ENCODE data around the gene DNAH1. TPM values are rescaled to one million over a fixed set of nuclear protein-coding genes. Genes with fewer than 3 reads are reported as not detected.

The DNAH1 gene
- total RNA-seq, 2 donors from 2014 or later = 5.6 to 18.7 TPM

- Histone ChIP-seq H3K36me3 (no peaks in the 10 kb centered on the region), H3K27me3 (replicated peaks; ENCODE audit: insufficient read depth) (no peaks in the 10 kb centered on the region), H3K4me1 (replicated peaks) (no peaks in the 10 kb centered on the region), H3K27ac (no peak overlapping the region), H3K4me3 (no peak overlapping the region), H3K9me3 (no peaks in the 10 kb centered on the region)
- TF ChIP-seq POLR2A (IDR thresholded peaks at IDR 0.05) (no peak), POLR2AphosphoS5 (IDR thresholded peaks at IDR 0.05) (no peak)
- TF ChIP-seq, protein P1, sequence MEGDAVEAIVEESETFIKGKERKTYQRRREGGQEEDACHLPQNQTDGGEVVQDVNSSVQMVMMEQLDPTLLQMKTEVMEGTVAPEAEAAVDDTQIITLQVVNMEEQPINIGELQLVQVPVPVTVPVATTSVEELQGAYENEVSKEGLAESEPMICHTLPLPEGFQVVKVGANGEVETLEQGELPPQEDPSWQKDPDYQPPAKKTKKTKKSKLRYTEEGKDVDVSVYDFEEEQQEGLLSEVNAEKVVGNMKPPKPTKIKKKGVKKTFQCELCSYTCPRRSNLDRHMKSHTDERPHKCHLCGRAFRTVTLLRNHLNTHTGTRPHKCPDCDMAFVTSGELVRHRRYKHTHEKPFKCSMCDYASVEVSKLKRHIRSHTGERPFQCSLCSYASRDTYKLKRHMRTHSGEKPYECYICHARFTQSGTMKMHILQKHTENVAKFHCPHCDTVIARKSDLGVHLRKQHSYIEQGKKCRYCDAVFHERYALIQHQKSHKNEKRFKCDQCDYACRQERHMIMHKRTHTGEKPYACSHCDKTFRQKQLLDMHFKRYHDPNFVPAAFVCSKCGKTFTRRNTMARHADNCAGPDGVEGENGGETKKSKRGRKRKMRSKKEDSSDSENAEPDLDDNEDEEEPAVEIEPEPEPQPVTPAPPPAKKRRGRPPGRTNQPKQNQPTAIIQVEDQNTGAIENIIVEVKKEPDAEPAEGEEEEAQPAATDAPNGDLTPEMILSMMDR (IDR thresholded peaks at IDR 0.05) = no peak
- WGBS = 87% methylated on average over 2 of the region's 2 CpGs
- no peak for DNase-seq (ENCODE audit: low spot score)
- intact Hi-C loops (cut with DNase I) = no loop called here
These were observed 71.4 kb downstream of the DNAH1 start for GRCh38 chr3:52387481-52387880.

DNA sequence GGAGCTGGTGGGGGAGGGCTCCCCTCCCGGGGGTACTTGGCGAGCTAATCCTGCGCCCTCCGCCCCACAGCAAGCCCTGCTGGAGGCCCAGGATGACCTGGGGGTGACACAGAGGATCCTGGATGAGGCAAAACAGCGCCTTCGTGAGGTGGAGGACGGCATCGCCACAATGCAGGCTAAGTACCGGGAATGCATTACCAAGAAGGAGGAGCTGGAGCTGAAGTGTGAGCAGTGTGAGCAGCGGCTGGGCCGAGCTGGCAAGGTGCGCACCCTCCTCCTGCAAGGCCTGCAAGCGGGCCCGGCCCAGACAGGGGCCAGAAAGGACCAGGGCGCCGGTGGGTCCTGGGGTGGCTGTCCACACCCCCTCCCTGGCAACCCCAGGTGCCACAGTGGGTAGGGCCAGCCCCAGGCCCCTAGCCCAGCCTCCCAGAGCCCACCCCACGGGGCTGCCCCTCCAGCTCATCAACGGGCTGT lies 72.3 kb downstream of the DNAH1 start:
- TF ChIP-seq POLR2A (IDR thresholded peaks at IDR 0.05) (no peak), POLR2AphosphoS5 (IDR thresholded peaks at IDR 0.05) (no peak)
- TF ChIP-seq, protein P1 (IDR thresholded peaks at IDR 0.05) = no peak
- intact Hi-C loops (cut with DNase I) = no loop called here
- Histone ChIP-seq H3K27ac (no peak overlapping the region), H3K9me3 (no peaks in the 10 kb centered on the region), H3K4me3 (no peak overlapping the region), H3K4me1 (replicated peaks) (no peaks in the 10 kb centered on the region), H3K27me3 (replicated peaks; ENCODE audit: insufficient read depth) (no peaks in the 10 kb centered on the region), H3K36me3 (no peaks in the 10 kb centered on the region)
- 76% methylated on average over 18 of the region's 18 CpGs for WGBS
- no peak for DNase-seq (ENCODE audit: low spot score)

- no peaks in the 10 kb centered on the region for H3K4me1 ChIP-seq (replicated peaks)
- intact Hi-C loops (cut with DNase I) = no loop called here
- 89% methylated on average over 9 of the region's 9 CpGs for WGBS
- DNase-seq (ENCODE audit: low spot score) = no peak
- no peak overlapping the region for H3K4me3 ChIP-seq
- no peaks in the 10 kb centered on the region for H3K36me3 ChIP-seq
- H3K9me3 ChIP-seq = no peaks in the 10 kb centered on the region
- H3K27ac ChIP-seq = no peak overlapping the region
- TF ChIP-seq, protein P1 (IDR thresholded peaks at IDR 0.05) = no peak
- TF ChIP-seq POLR2AphosphoS5 (IDR thresholded peaks at IDR 0.05) (no peak), POLR2A (IDR thresholded peaks at IDR 0.05) (no peak)
- no peaks in the 10 kb centered on the region for H3K27me3 ChIP-seq (replicated peaks; ENCODE audit: insufficient read depth)
These were observed 72.8 kb downstream of the DNAH1 start for GRCh38 chr3:52388933-52389332.

DNA sequence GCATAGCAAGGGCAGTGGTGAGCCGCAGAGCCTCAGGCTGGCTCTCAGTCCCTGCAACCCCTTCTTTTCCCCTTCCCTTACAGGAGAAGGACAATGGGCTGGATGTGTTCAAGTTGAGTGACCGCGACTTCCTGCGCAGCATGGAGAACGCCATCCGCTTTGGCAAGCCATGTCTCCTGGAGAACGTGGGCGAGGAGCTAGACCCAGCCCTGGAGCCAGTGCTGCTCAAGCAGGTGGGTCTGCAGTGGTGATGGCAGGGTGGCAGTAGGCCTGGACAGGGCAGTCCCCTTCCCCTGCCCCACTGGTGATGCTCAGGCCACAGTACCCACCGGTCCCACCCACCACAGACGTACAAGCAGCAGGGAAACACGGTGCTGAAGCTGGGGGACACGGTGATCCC lies 75.0 kb downstream of the DNAH1 start:
- TF ChIP-seq POLR2AphosphoS5 (IDR thresholded peaks at IDR 0.05) = no peak
- no peak for TF ChIP-seq POLR2A (IDR thresholded peaks at IDR 0.05)
- TF ChIP-seq, protein P1 (IDR thresholded peaks at IDR 0.05) = no peak
- no peaks in the 10 kb centered on the region for H3K27me3 ChIP-seq (replicated peaks; ENCODE audit: insufficient read depth)
- no peak overlapping the region for H3K27ac ChIP-seq
- DNase-seq (ENCODE audit: low spot score) = no peak
- no peaks in the 10 kb centered on the region for H3K36me3 ChIP-seq
- WGBS = 96% methylated on average over 12 of the region's 12 CpGs
- H3K4me1 ChIP-seq (replicated peaks) = no peaks in the 10 kb centered on the region
- H3K9me3 ChIP-seq = no peaks in the 10 kb centered on the region
- no peak overlapping the region for H3K4me3 ChIP-seq
- intact Hi-C loops (cut with DNase I) = no loop called here

GRCh38 chr3:52392216-52392930 lies 76.3 kb downstream of the DNAH1 start:
- DNase-seq (ENCODE audit: low spot score) = no peak
- intact Hi-C loops (cut with DNase I) = no loop called here
- 87% methylated on average over 16 of the region's 16 CpGs for WGBS
- H3K4me1 ChIP-seq (replicated peaks) = no peaks in the 10 kb centered on the region
- no peaks in the 10 kb centered on the region for H3K27me3 ChIP-seq (replicated peaks; ENCODE audit: insufficient read depth)
- no peaks in the 10 kb centered on the region for H3K36me3 ChIP-seq
- TF ChIP-seq POLR2A (IDR thresholded peaks at IDR 0.05) (no peak), POLR2AphosphoS5 (IDR thresholded peaks at IDR 0.05) (no peak)
- TF ChIP-seq, protein P1 (IDR thresholded peaks at IDR 0.05) = no peak
- no peak overlapping the region for H3K4me3 ChIP-seq
- no peaks in the 10 kb centered on the region for H3K9me3 ChIP-seq
- no peak overlapping the region for H3K27ac ChIP-seq
